Vagina (tissue), 2 donors: ENCODE data around the gene OMD.

Source experiments
- POLR2A ChIP-seq, 2 donors: fragments of 450-650 bp; IDR thresholded peaks; one replicate each; pipeline ENCODE4 v1.6.1; 2017; ENCODE audit warnings: antibody characterized with exemption in 2 of 2, mild to moderate bottlenecking in 2 of 2, moderate library complexity in 2 of 2
- POLR2AphosphoS5 ChIP-seq, 2 donors: sonication (generic); formaldehyde crosslinking; IDR thresholded peaks; one replicate each; pipeline ENCODE4 v1.9.0; 2017; ENCODE audit warnings: antibody characterized with exemption in 2 of 2, mild to moderate bottlenecking in 2 of 2, low read depth in 1 of 2; ENCODE audit not compliant: insufficient read depth in 1 of 2
- TF ChIP-seq, protein P1 (sequence below), 3 experiments: fragments of 450-650 bp in 2 of 3; fragments of 200-600 bp in 1 of 3; sonication (generic) in 1 of 3; IDR thresholded peaks; one replicate each; pipeline ENCODE4 v1.5.1; 2017 to 2019; ENCODE audit warnings: antibody characterized with exemption in 3 of 3, mild to moderate bottlenecking in 2 of 3, moderate library complexity in 2 of 3

GRCh38 chr9:92425474-92425873, 1.2 kb upstream of the OMD start:
- TF ChIP-seq POLR2AphosphoS5 (IDR thresholded peaks at IDR 0.05; ENCODE audit: insufficient read depth in 1 of 2, low read depth in 1 of 2), result no peak
- TF ChIP-seq, protein P1, sequence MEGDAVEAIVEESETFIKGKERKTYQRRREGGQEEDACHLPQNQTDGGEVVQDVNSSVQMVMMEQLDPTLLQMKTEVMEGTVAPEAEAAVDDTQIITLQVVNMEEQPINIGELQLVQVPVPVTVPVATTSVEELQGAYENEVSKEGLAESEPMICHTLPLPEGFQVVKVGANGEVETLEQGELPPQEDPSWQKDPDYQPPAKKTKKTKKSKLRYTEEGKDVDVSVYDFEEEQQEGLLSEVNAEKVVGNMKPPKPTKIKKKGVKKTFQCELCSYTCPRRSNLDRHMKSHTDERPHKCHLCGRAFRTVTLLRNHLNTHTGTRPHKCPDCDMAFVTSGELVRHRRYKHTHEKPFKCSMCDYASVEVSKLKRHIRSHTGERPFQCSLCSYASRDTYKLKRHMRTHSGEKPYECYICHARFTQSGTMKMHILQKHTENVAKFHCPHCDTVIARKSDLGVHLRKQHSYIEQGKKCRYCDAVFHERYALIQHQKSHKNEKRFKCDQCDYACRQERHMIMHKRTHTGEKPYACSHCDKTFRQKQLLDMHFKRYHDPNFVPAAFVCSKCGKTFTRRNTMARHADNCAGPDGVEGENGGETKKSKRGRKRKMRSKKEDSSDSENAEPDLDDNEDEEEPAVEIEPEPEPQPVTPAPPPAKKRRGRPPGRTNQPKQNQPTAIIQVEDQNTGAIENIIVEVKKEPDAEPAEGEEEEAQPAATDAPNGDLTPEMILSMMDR (IDR thresholded peaks at IDR 0.05), result no peak
- TF ChIP-seq POLR2A (IDR thresholded peaks at IDR 0.05), result no peak
